Natural killer cell (primary cell): Measurements from ENCODE around the gene JADE3. TPM values are rescaled to one million over a fixed set of nuclear protein-coding genes. Genes with fewer than 3 reads are reported as not detected.

Experiments used
- ATAC-seq, 3 donors: fragments of 150-1000 bp in 2 of 3; fragments of 200-7000 bp in 1 of 3; cut with Tn5 transposase; 1 replicate in 1 of 3; 2 replicates in 2 of 3; pipeline ENCODE4 v1.10.0; 2021; ENCODE audit warnings: mild to moderate bottlenecking in 2 of 3, moderate library complexity in 2 of 3
- DNase-seq, 2 donors: peaks; one replicate each; pipeline versions ENCODE4 v3.0.0 to v3.0.0-alpha.2; 2013 to 2021; ENCODE audit warnings: mixed read lengths in 1 of 2
- H3K27ac ChIP-seq: one replicate; pipeline ENCODE4 v1.5.1; 2013; ENCODE audit warnings: mild to moderate bottlenecking, low read length
- H3K27me3 ChIP-seq: one replicate; pipeline ENCODE4 v1.6.1; 2013; ENCODE audit warnings: low read length; ENCODE audit not compliant: control insufficient read depth, insufficient read depth
- H3K36me3 ChIP-seq: one replicate; pipeline ENCODE4 v1.6.1; 2013; ENCODE audit warnings: low read length; ENCODE audit not compliant: control insufficient read depth, insufficient read depth
- H3K4me1 ChIP-seq: one replicate; pipeline ENCODE4 v1.6.1; 2013; ENCODE audit warnings: low read length; ENCODE audit not compliant: control insufficient read depth, insufficient read depth
- H3K4me3 ChIP-seq: one replicate; pipeline ENCODE4 v1.5.1; 2013; ENCODE audit warnings: low read length
- H3K9me3 ChIP-seq: one replicate; pipeline ENCODE4 v1.6.1; 2013; ENCODE audit warnings: low read length; ENCODE audit not compliant: control insufficient read depth, insufficient read depth
- H3K27ac Mint-ChIP-seq, 2 donors: one replicate each; pipeline ENCODE4 v1.8.0; 2022; ENCODE audit warnings: mild to moderate bottlenecking in 2 of 2, mixed read lengths in 2 of 2, moderate library complexity in 1 of 2
- H3K27me3 Mint-ChIP-seq, 2 donors: one replicate each; pipeline ENCODE4 v1.8.0; 2022; ENCODE audit warnings: low read depth in 2 of 2, mixed read lengths in 2 of 2
- H3K36me3 Mint-ChIP-seq: one replicate; pipeline ENCODE4 v1.8.0; 2022; ENCODE audit warnings: mixed read lengths
- H3K4me1 Mint-ChIP-seq, 2 donors: one replicate each; pipeline ENCODE4 v1.8.0; 2022; ENCODE audit warnings: mixed read lengths in 2 of 2
- H3K4me3 Mint-ChIP-seq: one replicate; pipeline ENCODE4 v1.8.0; 2022; ENCODE audit warnings: mild to moderate bottlenecking, moderate library complexity, mixed read lengths
- H3K9me3 Mint-ChIP-seq, 2 donors: one replicate each; pipeline ENCODE4 v1.8.0; 2022; ENCODE audit warnings: mixed read lengths in 2 of 2
- CTCF ChIP-seq: fragments of 200-600 bp; IDR thresholded peaks from one replicate; pipeline ENCODE4 v1.8.0; 2022; ENCODE audit warnings: antibody characterized with exemption
- WGBS: methylation state at CpG from one replicate; pipeline ENCODE4 v1.1.7; 2013; ENCODE audit warnings: missing lambda C conversion rate; ENCODE audit not compliant: insufficient coverage; 5-methylcytosine and 5-hydroxymethylcytosine counted together
- intact Hi-C: fragments of 100-400 bp; cut with micrococcal nuclease; formaldehyde crosslinking; loops from one replicate; pipeline ENCODE4 v1.14.2; 2022
- total RNA-seq, 4 donors: library from RNA; stranded (reverse); fragments of 120-200 nt in 1 of 4; gene quantifications; one replicate each; pipeline versions ENCODE4 v1.2.3 to v1.2.4, GENCODE V29; 2013 to 2022

Gene JADE3
- total RNA-seq, 3 donors from 2014 or later (not counting 1 experiment from before 2014, with no cell fraction given) = 0.16 to 0.54 (median 0.43) TPM

DNA sequence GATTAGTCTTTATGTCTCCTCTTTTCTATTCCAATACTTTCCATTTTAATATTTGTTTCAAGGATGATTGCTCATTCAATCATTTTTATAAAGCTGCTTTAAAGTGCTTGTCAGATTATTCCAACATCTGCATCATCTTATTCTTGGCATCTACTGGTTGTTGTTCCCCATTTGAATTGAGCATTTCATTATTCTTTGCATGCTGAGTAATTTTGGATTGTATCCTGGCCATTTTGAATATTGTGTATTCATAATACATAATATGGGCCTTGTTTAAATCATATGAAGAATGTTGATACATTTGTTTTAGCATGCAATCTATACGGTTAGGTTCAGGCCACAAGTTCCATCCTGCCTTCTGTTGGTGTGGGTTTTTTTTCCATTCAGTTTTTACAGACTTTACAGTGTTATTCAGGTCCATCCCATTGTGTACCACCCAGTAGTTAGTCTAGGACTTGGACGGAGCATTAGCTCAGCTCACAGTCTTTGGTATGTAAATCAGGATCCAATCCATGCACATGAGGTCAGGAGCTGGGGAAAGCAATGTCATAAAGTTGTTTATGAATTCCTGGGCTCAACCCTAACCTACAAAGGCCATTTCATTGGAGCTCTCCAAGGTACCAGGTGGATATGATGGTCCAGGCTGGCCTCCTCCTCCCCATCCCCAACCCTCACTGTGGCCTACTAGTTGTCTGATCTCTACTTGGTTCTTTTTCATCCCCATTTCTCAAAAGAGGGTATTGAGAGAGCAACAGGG lies 186.3 kb downstream of the JADE3 start:
- no peak overlapping the region for H3K4me3 Mint-ChIP-seq
- DNase-seq (no peak), ATAC-seq (no peak)
- 100% methylated on average over 1 of the region's 2 CpGs for WGBS
- no peaks in the 10 kb centered on the region for H3K4me1 Mint-ChIP-seq
- H3K9me3 Mint-ChIP-seq = no peaks in the 10 kb centered on the region
- no peak for TF ChIP-seq CTCF
- Histone ChIP-seq H3K36me3 (no peaks in the 10 kb centered on the region), H3K27me3 (no peaks in the 10 kb centered on the region), H3K4me1 (no peaks in the 10 kb centered on the region), H3K9me3 (no peaks in the 10 kb centered on the region), H3K27ac (no peak overlapping the region), H3K4me3 (no peak overlapping the region)
- H3K27ac Mint-ChIP-seq = no peak overlapping the region
- no peaks in the 10 kb centered on the region for H3K36me3 Mint-ChIP-seq
- intact Hi-C loops = no loop called here
- H3K27me3 Mint-ChIP-seq = peaks cover 3 to 21% of the 10 kb centered on the region in 2 donors

- H3K4me3 ChIP-seq = no peak overlapping the region
- no peak overlapping the region for H3K27ac ChIP-seq
- no peak for TF ChIP-seq CTCF
- Mint-ChIP-seq H3K36me3 (no peaks in the 10 kb centered on the region), H3K4me3 (no peak overlapping the region), H3K27me3 (peaks cover 3 to 21% of the 10 kb centered on the region in 2 donors), H3K9me3 (no peaks in the 10 kb centered on the region), H3K4me1 (no peaks in the 10 kb centered on the region), H3K27ac (no peak overlapping the region)
- H3K36me3 ChIP-seq = no peaks in the 10 kb centered on the region
- H3K4me1 ChIP-seq = no peaks in the 10 kb centered on the region
- no peak for DNase-seq
- WGBS = 100% methylated on average over 2 of the region's 4 CpGs
- no peak for ATAC-seq
- no peaks in the 10 kb centered on the region for H3K27me3 ChIP-seq
- intact Hi-C loops = no loop called here
- no peaks in the 10 kb centered on the region for H3K9me3 ChIP-seq
Measured at GRCh38 chrX:47101206-47101605, 189.0 kb downstream of the JADE3 start.

Other genes with a start within 250 kb of the JADE3 start
- gene SLC9A7, start 153.3 kb upstream of the JADE3 start, total RNA-seq = 1 to 10 TPM in 1 of 3 donors, under 1 TPM in 2; 0.39 to 1.1 (median 0.75) TPM
- gene RP2, start 75.4 kb upstream of the JADE3 start, total RNA-seq = 10 to 100 TPM; 10.2 to 13.9 (median 10.8) TPM
- gene RGN, start 166.0 kb downstream of the JADE3 start, total RNA-seq = not detected
- 10 to 100 TPM; 38.2 to 43.3 (median 42.3) TPM for gene NDUFB11, start 232.3 kb downstream of the JADE3 start, total RNA-seq
- gene RBM10, start 232.8 kb downstream of the JADE3 start, total RNA-seq = 10 to 100 TPM; 37.5 to 43.7 (median 39.4) TPM